Sigmoid colon (tissue), 7 donors: Measurements from ENCODE around the gene SHCBP1. TPM values are rescaled to one million over a fixed set of nuclear protein-coding genes. Genes with fewer than 3 reads are reported as not detected.

Source experiments
- DNase-seq: peaks from one replicate; pipeline ENCODE4 v3.0.0-alpha.2; 2019
- H3K27ac ChIP-seq, 4 donors: fragments of 200-600 bp; sonication (generic); one replicate each; pipeline ENCODE4 v1.5.1; 2016 to 2019; ENCODE audit warnings: mild to moderate bottlenecking in 1 of 4
- H3K27me3 ChIP-seq, 3 donors: fragments of 200-600 bp; sonication (generic); one replicate each; pipeline ENCODE4 v1.5.1; 2019; ENCODE audit warnings: mild to moderate bottlenecking in 1 of 3
- H3K36me3 ChIP-seq, 4 donors: fragments of 200-600 bp; sonication (generic); one replicate each; pipeline ENCODE4 v1.5.1; 2016 to 2019
- H3K4me1 ChIP-seq, 4 donors: fragments of 200-600 bp; sonication (generic); one replicate each; pipeline ENCODE4 v1.5.1; 2017 to 2019
- H3K4me3 ChIP-seq, 4 donors: fragments of 200-600 bp; sonication (generic); one replicate each; pipeline ENCODE4 v1.5.1; 2017 to 2019; ENCODE audit warnings: mild to moderate bottlenecking in 2 of 4, moderate library complexity in 1 of 4
- H3K9me3 ChIP-seq, 4 donors: fragments of 200-600 bp in 3 of 4; sonication (generic) in 3 of 4; one replicate each; pipeline versions ENCODE4 v1.5.1 to v1.6.1; 2013 to 2019
- EP300 ChIP-seq, 4 donors: sonication (generic); formaldehyde crosslinking; IDR thresholded peaks; one replicate each; pipeline ENCODE4 v1.6.1; 2017; ENCODE audit warnings: antibody characterized with exemption in 4 of 4
- POLR2A ChIP-seq, 2 donors: fragments of 450-650 bp; IDR thresholded peaks; one replicate each; pipeline ENCODE4 v1.6.1; 2016; ENCODE audit warnings: antibody characterized with exemption in 2 of 2, mild to moderate bottlenecking in 2 of 2, moderate library complexity in 2 of 2
- POLR2AphosphoS5 ChIP-seq, 4 donors: sonication (generic); formaldehyde crosslinking; IDR thresholded peaks; one replicate each; pipeline ENCODE4 v1.6.1; 2017; ENCODE audit warnings: antibody characterized with exemption in 4 of 4
- WGBS, 2 donors: extraction: QIAGEN DNeasy Blood & Tissue Kit; methylation state at CpG; one replicate each; pipeline ENCODE4 v1.1.7; 2013; 5-methylcytosine and 5-hydroxymethylcytosine counted together
- intact Hi-C: fragments of 100-400 bp; cut with DNase I; formaldehyde crosslinking; loops from one replicate; pipeline ENCODE4 v1.15.1; 2023
- polyA plus RNA-seq, 3 donors: library from polyadenylated mRNA; stranded (reverse); fragments of 200-250 nt; gene quantifications; one replicate each; pipeline ENCODE4 v1.2.3, GENCODE V29; 2013
- total RNA-seq, 4 donors: library from RNA; depleted of rRNA; stranded (reverse); fragments of >200 nt; gene quantifications; one replicate each; pipeline ENCODE4 v1.1.0, GENCODE V29; 2016
- TF ChIP-seq, protein P1 (sequence below), 4 experiments: fragments of 450-650 bp in 3 of 4; fragments of 200-600 bp in 1 of 4; IDR thresholded peaks; one replicate each; pipeline ENCODE4 v1.5.1; 2016 to 2019; ENCODE audit warnings: antibody characterized with exemption in 4 of 4, mild to moderate bottlenecking in 3 of 4, moderate library complexity in 2 of 4
- donor health status: healthy with polysubstance abuse.
- donor health status: Bipolar disorder and iron deficiency.
- donor health status: healthy.

SHCBP1 gene
- total and polyA plus RNA-seq, 7 donors: 0.36 to 6.8 (median 0.66) TPM

GRCh38 chr16:46650254-46650623 lies 29.1 kb upstream of the SHCBP1 start:
- no peaks in the 10 kb centered on the region for H3K36me3 ChIP-seq
- intact Hi-C loops: no loop called here
- WGBS, 2 donors: 86 to 87% methylated on average over 5 of the region's 5 CpGs

GRCh38 chr16:46649588-46650253 lies 28.5 kb upstream of the SHCBP1 start:
- no peaks in the 10 kb centered on the region for H3K4me1 ChIP-seq
- peaks cover 0 to 3% (median 0%) of the 10 kb centered on the region in 4 donors for H3K9me3 ChIP-seq
- H3K4me3 ChIP-seq: peak overlapping the region in 3 of 4 donors; percentile 14 to 28 (median 21)
- peak; percentile 94 for DNase-seq
- no peaks in the 10 kb centered on the region for H3K27me3 ChIP-seq
- H3K27ac ChIP-seq: peak overlapping the region; percentile 62 to 73 (median 68)
- no peaks in the 10 kb centered on the region for H3K36me3 ChIP-seq
- TF ChIP-seq, protein P1, sequence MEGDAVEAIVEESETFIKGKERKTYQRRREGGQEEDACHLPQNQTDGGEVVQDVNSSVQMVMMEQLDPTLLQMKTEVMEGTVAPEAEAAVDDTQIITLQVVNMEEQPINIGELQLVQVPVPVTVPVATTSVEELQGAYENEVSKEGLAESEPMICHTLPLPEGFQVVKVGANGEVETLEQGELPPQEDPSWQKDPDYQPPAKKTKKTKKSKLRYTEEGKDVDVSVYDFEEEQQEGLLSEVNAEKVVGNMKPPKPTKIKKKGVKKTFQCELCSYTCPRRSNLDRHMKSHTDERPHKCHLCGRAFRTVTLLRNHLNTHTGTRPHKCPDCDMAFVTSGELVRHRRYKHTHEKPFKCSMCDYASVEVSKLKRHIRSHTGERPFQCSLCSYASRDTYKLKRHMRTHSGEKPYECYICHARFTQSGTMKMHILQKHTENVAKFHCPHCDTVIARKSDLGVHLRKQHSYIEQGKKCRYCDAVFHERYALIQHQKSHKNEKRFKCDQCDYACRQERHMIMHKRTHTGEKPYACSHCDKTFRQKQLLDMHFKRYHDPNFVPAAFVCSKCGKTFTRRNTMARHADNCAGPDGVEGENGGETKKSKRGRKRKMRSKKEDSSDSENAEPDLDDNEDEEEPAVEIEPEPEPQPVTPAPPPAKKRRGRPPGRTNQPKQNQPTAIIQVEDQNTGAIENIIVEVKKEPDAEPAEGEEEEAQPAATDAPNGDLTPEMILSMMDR (IDR thresholded peaks at IDR 0.05): no peak
- TF ChIP-seq EP300 (IDR thresholded peaks at IDR 0.05) (no peak), POLR2A (IDR thresholded peaks at IDR 0.05) (no peak), POLR2AphosphoS5 (IDR thresholded peaks at IDR 0.05) (peak in 2 of 4 donors; percentile 28 to 72)
- intact Hi-C loops: no loop called here
- WGBS, 2 donors: 86 to 90% methylated on average over 27 of the region's 27 CpGs

More at GRCh38 chr16:46650254-46650623, 29.1 kb upstream of the SHCBP1 start:
- H3K4me3 ChIP-seq: peak overlapping the region in 2 of 4 donors; percentile 21 to 28
- no peaks in the 10 kb centered on the region for H3K27me3 ChIP-seq
- peak; percentile 81 for DNase-seq
- no peaks in the 10 kb centered on the region for H3K9me3 ChIP-seq
- H3K27ac ChIP-seq: peak overlapping the region; percentile 62 to 73 (median 68)
- peak in 2 of 4 donors; percentile 16 to 22 for TF ChIP-seq POLR2AphosphoS5 (IDR thresholded peaks at IDR 0.05)
- TF ChIP-seq, protein P1 (IDR thresholded peaks at IDR 0.05): no peak
- no peaks in the 10 kb centered on the region for H3K4me1 ChIP-seq

GRCh38 chr16:46648656-46649055 lies 27.5 kb upstream of the SHCBP1 start:
- DNase-seq: no peak
- Histone ChIP-seq H3K27ac (peak overlapping the region in 1 of 4 donors; percentile 71), H3K36me3 (no peaks in the 10 kb centered on the region), H3K4me1 (no peaks in the 10 kb centered on the region), H3K4me3 (no peak overlapping the region), H3K27me3 (no peaks in the 10 kb centered on the region), H3K9me3 (peaks cover 0 to 4% (median 0%) of the 10 kb centered on the region in 4 donors)
- WGBS, 2 donors: 92% methylated on average over 8 of the region's 8 CpGs
- intact Hi-C loops: no loop called here
- TF ChIP-seq POLR2A (IDR thresholded peaks at IDR 0.05) (no peak), POLR2AphosphoS5 (IDR thresholded peaks at IDR 0.05) (no peak), EP300 (IDR thresholded peaks at IDR 0.05) (no peak)
- TF ChIP-seq, protein P1 (IDR thresholded peaks at IDR 0.05): no peak

DNA sequence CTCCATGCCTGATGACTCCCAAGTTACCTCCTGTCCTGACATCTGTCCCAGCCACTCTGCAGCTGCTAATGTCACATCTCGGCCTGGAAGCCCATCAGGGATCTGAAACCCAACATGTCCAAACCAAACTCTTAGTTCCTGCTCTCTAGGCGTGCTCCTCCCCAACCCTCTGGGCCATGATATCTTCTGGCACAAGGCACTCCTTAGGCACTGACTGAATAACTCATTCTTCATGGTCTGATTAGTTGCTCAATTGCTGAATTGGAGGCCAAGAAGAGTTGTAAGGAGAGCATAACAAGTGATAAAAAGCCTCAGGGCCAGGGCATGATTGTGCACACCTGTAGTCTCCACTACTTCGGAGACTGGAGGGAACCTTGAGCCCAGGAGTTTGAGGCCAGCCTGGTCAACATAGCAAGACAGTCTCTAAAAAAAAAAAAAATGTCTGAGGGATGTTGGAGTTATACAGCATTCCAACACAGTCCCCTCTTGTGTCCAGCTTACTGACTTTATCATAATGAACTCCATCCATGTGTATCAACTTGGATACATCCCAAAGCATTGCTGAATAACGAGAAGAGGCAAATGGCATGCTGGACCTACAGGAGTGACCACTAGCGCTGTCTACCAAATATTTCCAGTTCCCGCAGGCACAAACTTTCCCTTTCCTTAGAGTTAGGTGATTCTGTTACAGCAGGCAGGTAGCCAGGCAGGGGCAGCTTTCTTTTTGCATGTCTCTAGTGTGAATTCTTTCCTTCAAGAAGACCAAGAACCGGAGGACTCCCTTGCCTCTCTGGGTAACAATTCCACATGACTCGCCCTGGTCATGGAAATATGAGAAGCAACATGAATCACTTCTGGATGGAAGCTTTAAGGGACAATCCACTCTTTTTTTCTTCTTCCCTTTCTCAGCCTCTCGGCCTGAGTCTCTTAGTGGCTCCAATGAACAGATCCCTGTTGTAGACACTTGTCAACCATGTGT lies 18.1 kb upstream of the SHCBP1 start:
- no peak overlapping the region for H3K4me3 ChIP-seq
- DNase-seq: no peak
- H3K27ac ChIP-seq: no peak overlapping the region
- 88 to 90% methylated on average over 9 of the region's 9 CpGs for WGBS, 2 donors
- H3K36me3 ChIP-seq: no peaks in the 10 kb centered on the region
- intact Hi-C loops: no loop called here
- no peak for TF ChIP-seq POLR2AphosphoS5 (IDR thresholded peaks at IDR 0.05)
- TF ChIP-seq, protein P1 (IDR thresholded peaks at IDR 0.05): no peak
- no peaks in the 10 kb centered on the region for H3K9me3 ChIP-seq
- no peaks in the 10 kb centered on the region for H3K27me3 ChIP-seq
- no peaks in the 10 kb centered on the region for H3K4me1 ChIP-seq
